GM12878 (cell line): ENCODE data around the gene CCNG1. TPM values are rescaled to one million over a fixed set of nuclear protein-coding genes. Genes with fewer than 3 reads are reported as not detected.

ENCODE experiments used
- ATAC-seq: fragments of 200-7000 bp; cut with Tn5 transposase; 3 replicates; pipeline ENCODE4 v1.9.1; 2020; ENCODE audit warnings: mild to moderate bottlenecking, moderate library complexity
- BruUV-seq: library from RNA; stranded (reverse); fragments of 400-500 nt; replicated peaks from 2 replicates; lab custom pipeline; 2021; lab: Mats Ljungman, UMichigan
- CTCF ChIA-PET: fragments of 300-600 bp; sonication (Branson Sonifier 250); formaldehyde crosslinking; extraction: SDS; loops from one replicate; lab custom pipeline; 2021; ENCODE audit warnings: inconsistent platforms; lab: Yijun Ruan, JAX
- POLR2A ChIA-PET: fragments of 350-600 bp; formaldehyde crosslinking; extraction: SDS; loops from one replicate; lab custom pipeline; 2021; ENCODE audit warnings: inconsistent platforms; lab: Charles Lee
- RAD21 ChIA-PET: fragments of 300-600 bp; sonication (Branson Sonifier 250); formaldehyde crosslinking; loops from one replicate; lab custom pipeline; 2023; ENCODE audit warnings: antibody characterized with exemption; ENCODE audit not compliant: unreplicated experiment; lab: Charles Lee
- SMC1A ChIA-PET: fragments of 300-600 bp; sonication (Branson Sonifier 250); formaldehyde crosslinking; loops from one replicate; lab custom pipeline; 2023; ENCODE audit not compliant: unreplicated experiment, uncharacterized antibody; lab: Charles Lee
- DNase-seq: peaks from one replicate; pipeline ENCODE4 v3.0.0-alpha.2; 2011; ENCODE audit warnings: low read depth, low spot score
- FAIRE-seq: peaks from 3 replicates; lab custom pipeline; 2011; peaks lifted over from hg19 to GRCh38; lab: Jason Lieb, UNC
- H2AFZ ChIP-seq: 2 replicates; pipeline ENCODE4 v1.6.0; 2011; ENCODE audit warnings: low read depth, low read length, control low read depth; ENCODE audit not compliant: control insufficient read depth
- H3K27ac ChIP-seq: 2 replicates; pipeline ENCODE4 v1.5.1; 2011; ENCODE audit warnings: control low read depth; ENCODE audit not compliant: control insufficient read depth, insufficient read depth
- H3K27me3 ChIP-seq, 2 experiments: replicated peaks in 1 of 2; 2 replicates each; pipeline versions ENCODE4 v1.6.0 to v1.6.1; 2011; ENCODE audit warnings: low read length in 1 of 2; ENCODE audit not compliant: control insufficient read depth in 2 of 2, insufficient read depth in 2 of 2
- H3K36me3 ChIP-seq, 2 experiments: 2 replicates each; pipeline ENCODE4 v1.5.1; 2011; ENCODE audit warnings: low read length in 1 of 2; ENCODE audit not compliant: control insufficient read depth in 2 of 2, insufficient read depth in 2 of 2
- H3K4me1 ChIP-seq: 2 replicates; pipeline ENCODE4 v1.6.1; 2011; ENCODE audit warnings: mild to moderate bottlenecking, low read length, moderate library complexity, mixed read lengths; ENCODE audit not compliant: control insufficient read depth, insufficient read depth
- H3K4me2 ChIP-seq: 2 replicates; pipeline ENCODE4 v1.6.0; 2011; ENCODE audit warnings: control low read depth; ENCODE audit not compliant: control insufficient read depth, insufficient read depth
- H3K4me3 ChIP-seq: fragments of 200-600 bp; sonication (generic); 2 replicates; pipeline ENCODE4 v1.5.1; 2016
- H3K79me2 ChIP-seq: 2 replicates; pipeline ENCODE4 v1.6.0; 2011; ENCODE audit warnings: low read length; ENCODE audit not compliant: control insufficient read depth, insufficient read depth
- H3K9ac ChIP-seq: 2 replicates; pipeline ENCODE4 v1.8.0; 2011; ENCODE audit warnings: low read length, control low read depth, mixed read lengths; ENCODE audit not compliant: control insufficient read depth, insufficient read depth
- H3K9me3 ChIP-seq: replicated peaks from 3 replicates; pipeline ENCODE4 v1.5.1; 2011; ENCODE audit warnings: mild to moderate bottlenecking, low read length; ENCODE audit not compliant: control insufficient read depth, insufficient read depth
- H4K20me1 ChIP-seq: 2 replicates; pipeline ENCODE4 v1.6.0; 2011; ENCODE audit not compliant: control insufficient read depth, insufficient read depth
- BRCA1 ChIP-seq: IDR thresholded peaks from 2 replicates; pipeline ENCODE4 v1.6.1; 2011; ENCODE audit warnings: low read depth, low read length, improper control_type of control experiment
- CHD2 ChIP-seq: IDR thresholded peaks from 2 replicates; pipeline ENCODE4 v1.6.1; 2011; ENCODE audit warnings: low read depth, low read length, improper control_type of control experiment, borderline replicate concordance
- GABPA ChIP-seq: IDR thresholded peaks from 2 replicates; pipeline ENCODE4 v1.6.1; 2014; ENCODE audit warnings: antibody characterized with exemption, low read depth, mild to moderate bottlenecking, inconsistent platforms
- MTA2 ChIP-seq: fragments of 450-650 bp; IDR thresholded peaks from 2 replicates; pipeline ENCODE4 v1.6.1; 2016; ENCODE audit warnings: low read depth, mild to moderate bottlenecking, moderate library complexity
- NFXL1 ChIP-seq: fragments of 450-650 bp; IDR thresholded peaks from 2 replicates; pipeline ENCODE4 v1.6.1; 2017; ENCODE audit warnings: antibody characterized with exemption, mild to moderate bottlenecking, borderline replicate concordance
- SMAD1 ChIP-seq: fragments of 450-650 bp; IDR thresholded peaks from 2 replicates; pipeline ENCODE4 v1.6.1; 2018; ENCODE audit warnings: mild to moderate bottlenecking, low read depth; ENCODE audit not compliant: partially characterized antibody
- SRF ChIP-seq, 2 experiments: IDR thresholded peaks; 2 replicates each; pipeline ENCODE4 v1.6.1; 2011; ENCODE audit warnings: low read depth in 2 of 2, low read length in 2 of 2, mild to moderate bottlenecking in 1 of 2, moderate library complexity in 1 of 2
- ZNF622 ChIP-seq: fragments of 450-650 bp; IDR thresholded peaks from 2 replicates; pipeline ENCODE4 v1.6.1; 2017; ENCODE audit warnings: mild to moderate bottlenecking, inconsistent platforms
- WGBS: methylation state at CpG from one replicate; pipeline ENCODE4 v1.1.6; 2016; ENCODE audit warnings: low lambda C conversion rate; ENCODE audit not compliant: insufficient replicate concordance, insufficient coverage; ENCODE audit errors: missing lambda C conversion rate; 5-methylcytosine and 5-hydroxymethylcytosine counted together
- in situ Hi-C: fragments of 300-500 bp; cut with MboI; formaldehyde crosslinking; loops from 9 replicates; pipeline ENCODE4 v1.14.3; 2018; ENCODE audit warnings: mixed read lengths
- intact Hi-C: fragments of 100-400 bp; cut with micrococcal nuclease; formaldehyde crosslinking; loops from one replicate; pipeline ENCODE4 v1.14.2; 2022; ENCODE audit not compliant: unreplicated experiment
- polyA plus RNA-seq, 11 experiments: library from polyadenylated mRNA; depleted of rRNA in 4 of 11; unstranded in 6 of 11; stranded (reverse) in 5 of 11; fragments of >200 nt; fragmentation: Nextera tagmentation in 4 of 11; fragmentation: Illumina TruSeq in 1 of 11; extraction: Ambion mirVana in 4 of 11; extraction: Trizol in 1 of 11; gene quantifications; 1 replicate in 1 of 11; 2 replicates in 10 of 11; pipeline versions ENCODE4 v1.2.1 to v1.2.3, GENCODE V29; 2011 to 2016; ENCODE audit warnings: inconsistent platforms in 2 of 11, missing spikeins in 2 of 11, low read depth in 1 of 11
- total RNA-seq, 4 experiments: library from RNA; depleted of rRNA in 3 of 4; stranded (reverse); fragments of >200 nt in 3 of 4; fragmentation: Illumina TruSeq in 1 of 4; extraction: Trizol in 1 of 4; gene quantifications; 2 replicates each; pipeline versions ENCODE4 v1.2.1 to v1.2.3, GENCODE V29; 2013 to 2021
- TF ChIP-seq, protein P1 (sequence below): fragments of 450-650 bp; formaldehyde crosslinking; IDR thresholded peaks from 2 replicates; pipeline ENCODE4 v1.4.0; 2020; ENCODE audit warnings: mild to moderate bottlenecking, moderate library complexity
- TF ChIP-seq, protein P2 (sequence below): fragments of 450-650 bp; IDR thresholded peaks from 2 replicates; pipeline ENCODE4 v1.6.1; 2018; ENCODE audit warnings: mild to moderate bottlenecking, low read depth, moderate library complexity; ENCODE audit not compliant: partially characterized antibody
- TF ChIP-seq, protein P3 (sequence below): IDR thresholded peaks from 2 replicates; pipeline ENCODE4 v1.6.1; 2011; ENCODE audit warnings: borderline replicate concordance, low read depth, mild to moderate bottlenecking, moderate library complexity, low read length; ENCODE audit not compliant: insufficient read depth, poor library complexity, severe bottlenecking

Gene CCNG1
- total and polyA plus RNA-seq, 10 of the 15 experiments (the other 5 are each of a cell fraction or from before 2014, with no cell fraction given): 90.1 to 274 (median 200) TPM

GRCh38 chr5:163424836-163425235, 12.6 kb upstream of the CCNG1 start:
- Histone ChIP-seq H3K27me3 (no peaks in the 10 kb centered on the region), H3K4me2 (no peak overlapping the region), H3K27ac (no peak overlapping the region), H2AFZ (no peak overlapping the region), H3K9me3 (no peaks in the 10 kb centered on the region), H4K20me1 (no peaks in the 10 kb centered on the region), H3K36me3 (no peaks in the 10 kb centered on the region), H3K9ac (no peak overlapping the region), H3K79me2 (no peaks in the 10 kb centered on the region), H3K4me1 (no peaks in the 10 kb centered on the region), H3K4me3 (no peak overlapping the region)
- 78% methylated on average over 1 of the region's 1 CpG for WGBS
- TF ChIP-seq SRF (IDR thresholded peaks at IDR 0.05; ENCODE audit: low read depth in 2 of 2, low read length in 2 of 2) (no peak), MTA2 (no peak), ZNF622 (no peak), CHD2 (no peak), GABPA (no peak), NFXL1 (no peak), BRCA1 (no peak), SMAD1 (no peak)
- TF ChIP-seq, protein P1, sequence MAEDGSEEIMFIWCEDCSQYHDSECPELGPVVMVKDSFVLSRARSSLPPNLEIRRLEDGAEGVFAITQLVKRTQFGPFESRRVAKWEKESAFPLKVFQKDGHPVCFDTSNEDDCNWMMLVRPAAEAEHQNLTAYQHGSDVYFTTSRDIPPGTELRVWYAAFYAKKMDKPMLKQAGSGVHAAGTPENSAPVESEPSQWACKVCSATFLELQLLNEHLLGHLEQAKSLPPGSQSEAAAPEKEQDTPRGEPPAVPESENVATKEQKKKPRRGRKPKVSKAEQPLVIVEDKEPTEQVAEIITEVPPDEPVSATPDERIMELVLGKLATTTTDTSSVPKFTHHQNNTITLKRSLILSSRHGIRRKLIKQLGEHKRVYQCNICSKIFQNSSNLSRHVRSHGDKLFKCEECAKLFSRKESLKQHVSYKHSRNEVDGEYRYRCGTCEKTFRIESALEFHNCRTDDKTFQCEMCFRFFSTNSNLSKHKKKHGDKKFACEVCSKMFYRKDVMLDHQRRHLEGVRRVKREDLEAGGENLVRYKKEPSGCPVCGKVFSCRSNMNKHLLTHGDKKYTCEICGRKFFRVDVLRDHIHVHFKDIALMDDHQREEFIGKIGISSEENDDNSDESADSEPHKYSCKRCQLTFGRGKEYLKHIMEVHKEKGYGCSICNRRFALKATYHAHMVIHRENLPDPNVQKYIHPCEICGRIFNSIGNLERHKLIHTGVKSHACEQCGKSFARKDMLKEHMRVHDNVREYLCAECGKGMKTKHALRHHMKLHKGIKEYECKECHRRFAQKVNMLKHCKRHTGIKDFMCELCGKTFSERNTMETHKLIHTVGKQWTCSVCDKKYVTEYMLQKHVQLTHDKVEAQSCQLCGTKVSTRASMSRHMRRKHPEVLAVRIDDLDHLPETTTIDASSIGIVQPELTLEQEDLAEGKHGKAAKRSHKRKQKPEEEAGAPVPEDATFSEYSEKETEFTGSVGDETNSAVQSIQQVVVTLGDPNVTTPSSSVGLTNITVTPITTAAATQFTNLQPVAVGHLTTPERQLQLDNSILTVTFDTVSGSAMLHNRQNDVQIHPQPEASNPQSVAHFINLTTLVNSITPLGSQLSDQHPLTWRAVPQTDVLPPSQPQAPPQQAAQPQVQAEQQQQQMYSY (CRISPR knock-in tag): no peak
- TF ChIP-seq, protein P2, sequence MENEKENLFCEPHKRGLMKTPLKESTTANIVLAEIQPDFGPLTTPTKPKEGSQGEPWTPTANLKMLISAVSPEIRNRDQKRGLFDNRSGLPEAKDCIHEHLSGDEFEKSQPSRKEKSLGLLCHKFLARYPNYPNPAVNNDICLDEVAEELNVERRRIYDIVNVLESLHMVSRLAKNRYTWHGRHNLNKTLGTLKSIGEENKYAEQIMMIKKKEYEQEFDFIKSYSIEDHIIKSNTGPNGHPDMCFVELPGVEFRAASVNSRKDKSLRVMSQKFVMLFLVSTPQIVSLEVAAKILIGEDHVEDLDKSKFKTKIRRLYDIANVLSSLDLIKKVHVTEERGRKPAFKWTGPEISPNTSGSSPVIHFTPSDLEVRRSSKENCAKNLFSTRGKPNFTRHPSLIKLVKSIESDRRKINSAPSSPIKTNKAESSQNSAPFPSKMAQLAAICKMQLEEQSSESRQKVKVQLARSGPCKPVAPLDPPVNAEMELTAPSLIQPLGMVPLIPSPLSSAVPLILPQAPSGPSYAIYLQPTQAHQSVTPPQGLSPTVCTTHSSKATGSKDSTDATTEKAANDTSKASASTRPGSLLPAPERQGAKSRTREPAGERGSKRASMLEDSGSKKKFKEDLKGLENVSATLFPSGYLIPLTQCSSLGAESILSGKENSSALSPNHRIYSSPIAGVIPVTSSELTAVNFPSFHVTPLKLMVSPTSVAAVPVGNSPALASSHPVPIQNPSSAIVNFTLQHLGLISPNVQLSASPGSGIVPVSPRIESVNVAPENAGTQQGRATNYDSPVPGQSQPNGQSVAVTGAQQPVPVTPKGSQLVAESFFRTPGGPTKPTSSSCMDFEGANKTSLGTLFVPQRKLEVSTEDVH: no peak
- TF ChIP-seq, protein P3, sequence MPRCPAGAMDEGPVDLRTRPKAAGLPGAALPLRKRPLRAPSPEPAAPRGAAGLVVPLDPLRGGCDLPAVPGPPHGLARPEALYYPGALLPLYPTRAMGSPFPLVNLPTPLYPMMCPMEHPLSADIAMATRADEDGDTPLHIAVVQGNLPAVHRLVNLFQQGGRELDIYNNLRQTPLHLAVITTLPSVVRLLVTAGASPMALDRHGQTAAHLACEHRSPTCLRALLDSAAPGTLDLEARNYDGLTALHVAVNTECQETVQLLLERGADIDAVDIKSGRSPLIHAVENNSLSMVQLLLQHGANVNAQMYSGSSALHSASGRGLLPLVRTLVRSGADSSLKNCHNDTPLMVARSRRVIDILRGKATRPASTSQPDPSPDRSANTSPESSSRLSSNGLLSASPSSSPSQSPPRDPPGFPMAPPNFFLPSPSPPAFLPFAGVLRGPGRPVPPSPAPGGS: no peak
- ChIA-PET CTCF (interaction anchor here (1.2 kb wide), 1 partner anchor 16 kb away, joined by 5 read pairs; no protein-coding TSS in a partner anchor), SMC1A (interaction anchor here (0.5 to 1.0 kb wide), 2 partner anchors 11 to 16 kb away, joined by 4 read pairs; no protein-coding TSS in a partner anchor), POLR2A (no interaction called here), RAD21 (interaction anchor here (1.7 kb wide), 1 partner anchor 16 kb away, joined by 3 read pairs; no protein-coding TSS in a partner anchor)
- no peak for ATAC-seq
- FAIRE-seq: no peak
- in situ Hi-C loops: no loop called here
- BruUV-seq: no TSS peak
- intact Hi-C loops: no loop called here
- no peak for DNase-seq
